NCI-H82 treated with DMSO at 0.1 percent for 48 hours (cell line): ENCODE measurements around the gene LHB.
"Not testable (repeated sequence)": the region's sequence is repeated elsewhere in the genome, so short reads cannot be mapped to it uniquely, and the experiment has no call there.

Experiments
- DNase-seq: peaks from one replicate; lab custom pipeline; 2025; ENCODE audit not compliant: unreplicated experiment; lab: John Stamatoyannopoulos, UW

Gene LHB

DNA sequence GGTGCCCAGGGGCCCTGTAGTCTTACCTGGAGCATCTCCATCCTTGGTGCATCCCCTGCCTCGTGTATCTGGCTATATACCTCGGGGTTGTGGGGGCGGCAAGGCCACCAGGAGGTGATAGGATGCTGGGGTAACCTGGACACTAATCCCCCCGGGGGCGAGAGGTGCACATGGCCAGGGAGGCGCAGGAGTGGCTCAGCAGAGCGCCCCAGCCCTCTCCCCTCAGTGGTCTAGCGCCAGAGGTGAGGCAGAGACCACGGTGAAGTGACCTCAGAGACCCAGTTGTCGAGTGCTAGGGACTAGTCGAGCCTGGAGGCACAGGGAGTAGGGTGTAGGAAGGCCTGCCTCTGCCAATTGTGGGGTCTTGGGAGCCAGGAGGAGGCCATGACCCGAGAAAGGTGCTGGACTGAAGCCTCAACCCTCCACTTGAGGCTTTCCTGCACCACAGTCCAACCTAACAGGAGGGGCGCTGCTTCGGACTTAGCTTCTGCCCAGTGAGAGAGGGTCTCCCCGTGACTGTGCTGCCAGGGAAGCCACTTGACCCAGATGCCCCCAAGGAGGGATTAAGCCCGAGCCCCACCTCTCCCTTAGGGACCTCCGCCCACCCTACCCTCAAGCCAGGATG is at the start of gene LHB:
LHB (minus strand) TSS at position 51 of the 625 bp plus-strand sequence; CDS start at position 41, 10 bp downstream.
- DNase-seq: no peak

GRCh38 chr19:49065905-49066512 is 49.1 kb upstream of the LHB start:
- DNase-seq: no peak

- DNase-seq: no peak
Measured at GRCh38 chr19:49064768-49065611, 48.1 kb upstream of the LHB start, which contains the start of gene NTF4. NTF4 (minus strand) TSS chr19:49064818; CDS start chr19:49061997, 2,821 bp downstream.

GRCh38 chr19:49064029-49064629 is 47.2 kb upstream of the LHB start:
- no peak for DNase-seq

- DNase-seq: no peak
Measured at GRCh38 chr19:49061445-49061844, 44.6 kb upstream of the LHB start.

- DNase-seq: no peak
Measured at GRCh38 chr19:49061000-49061399, 44.1 kb upstream of the LHB start.

GRCh38 chr19:49059053-49059452 is 42.2 kb upstream of the LHB start:
- DNase-seq: no peak

- DNase-seq: no peak
Measured at GRCh38 chr19:49058562-49058961, 41.7 kb upstream of the LHB start.

GRCh38 chr19:49057636-49058234 is 40.8 kb upstream of the LHB start, which contains the start of gene CGB7:
CGB7 (minus strand) TSS chr19:49057749; CDS start chr19:49055375, 2,374 bp downstream.
- DNase-seq: peak; percentile 74

DNA sequence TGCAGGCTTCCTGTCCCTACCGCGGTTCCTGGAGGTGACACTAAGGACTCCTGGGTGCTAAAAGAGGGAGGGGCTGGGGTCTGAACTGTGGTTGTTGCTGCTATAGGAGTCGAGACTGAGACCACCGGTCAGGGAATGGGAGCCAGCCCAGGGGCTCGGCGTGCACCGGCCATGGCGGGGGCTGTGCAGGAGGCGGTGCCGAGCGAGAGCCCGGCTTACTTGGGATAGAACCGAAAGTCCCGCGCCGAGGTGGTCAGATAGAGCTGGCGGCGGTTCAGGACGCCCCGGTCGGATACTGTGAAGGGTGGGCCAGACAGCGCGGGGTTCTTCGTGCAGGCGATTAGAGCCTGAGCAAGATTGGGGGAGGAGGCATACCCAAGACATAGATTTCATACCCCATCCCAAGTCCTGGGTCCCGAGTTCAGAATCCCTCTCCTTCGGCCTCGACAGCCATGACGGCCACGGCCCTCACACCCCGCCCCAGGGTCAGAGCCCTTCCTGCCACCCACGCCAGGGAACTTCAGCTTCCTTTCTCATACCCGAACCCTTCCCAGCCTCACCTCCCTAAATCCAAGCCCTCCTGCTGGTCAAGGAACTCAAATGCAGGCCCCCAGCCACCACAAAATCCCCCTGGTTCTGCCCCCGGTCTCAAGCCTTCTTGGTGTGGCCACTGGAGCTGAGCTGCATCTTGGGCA is 40.2 kb upstream of the LHB start:
- not testable (repeated sequence) for DNase-seq

DNA sequence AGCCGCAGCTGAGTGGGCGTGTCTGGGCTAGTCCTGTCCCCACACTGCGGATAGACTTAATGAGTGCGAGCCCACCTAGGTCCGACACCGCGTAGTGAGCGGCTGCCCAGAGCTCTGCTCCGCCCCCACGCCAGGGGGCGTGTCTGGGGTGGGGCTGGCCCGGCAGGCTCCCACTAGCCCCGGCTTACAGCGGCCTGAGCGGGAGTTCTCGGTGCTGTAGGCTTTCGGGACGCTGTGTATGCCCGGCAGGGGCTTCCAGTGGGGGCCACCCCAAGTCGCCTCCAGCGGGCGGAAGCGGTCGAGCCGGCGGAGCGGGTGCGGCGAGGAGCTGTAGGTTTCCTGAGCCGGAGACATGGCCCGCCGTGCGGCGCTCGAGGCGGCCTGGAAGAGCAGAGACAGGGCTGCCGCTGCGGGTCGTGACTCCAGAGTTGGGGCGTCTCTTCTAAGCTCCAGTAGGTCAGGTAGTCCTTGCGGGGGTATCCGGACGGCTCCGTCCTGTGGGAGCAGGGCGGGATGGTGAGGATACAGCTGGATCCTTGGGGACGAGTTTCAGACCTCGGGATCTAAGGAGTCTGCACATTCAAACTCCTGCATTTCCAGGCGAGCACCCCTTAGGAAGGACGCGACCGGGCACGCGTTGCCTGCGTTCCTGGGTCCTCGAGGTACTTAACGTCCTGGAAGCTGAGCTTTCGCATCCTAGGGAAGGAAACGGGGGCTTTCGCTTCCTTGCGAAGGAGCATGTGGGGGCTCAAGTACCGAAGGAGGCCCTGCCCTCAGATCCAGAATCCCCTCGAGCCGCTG is 39.4 kb upstream of the LHB start:
- peak; percentile 15 for DNase-seq

DNA sequence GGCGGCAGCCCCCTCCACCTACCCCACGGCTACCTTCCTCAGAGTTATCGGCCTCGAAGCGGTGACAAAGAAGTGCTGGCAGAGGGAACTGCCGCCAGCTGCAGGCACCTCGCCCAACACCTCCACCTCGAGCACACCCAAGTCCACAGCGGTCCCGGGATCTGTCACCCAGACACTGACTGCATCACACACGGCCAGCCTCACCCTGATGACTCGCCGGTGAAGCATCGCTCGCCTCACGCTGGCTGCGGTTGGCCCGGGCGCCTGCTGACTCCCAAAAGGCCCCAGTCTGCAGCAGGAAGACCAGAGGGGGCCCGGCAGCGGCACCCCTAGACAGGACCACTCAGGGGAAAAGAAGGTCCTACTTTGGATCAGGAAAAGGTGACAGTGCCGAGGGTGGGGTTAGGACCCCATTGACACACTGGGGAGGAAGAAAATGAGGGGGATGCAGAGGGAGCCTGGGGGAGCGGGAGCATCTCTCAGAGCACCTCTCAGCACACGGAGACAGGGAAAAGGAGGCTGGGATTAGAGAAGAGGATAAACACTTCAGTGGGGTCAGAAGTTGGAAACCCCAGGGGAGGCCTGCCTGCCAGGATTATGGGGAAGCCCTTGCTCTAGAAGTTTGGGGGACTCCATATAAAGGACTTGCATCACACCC is 33.6 kb upstream of the LHB start:
- DNase-seq: not testable (repeated sequence)

GRCh38 chr19:49049834-49050233 is 32.9 kb upstream of the LHB start:
- not testable (repeated sequence) for DNase-seq

GRCh38 chr19:49049011-49049410 is 32.1 kb upstream of the LHB start, which contains the start of gene CGB8:
CGB8 (minus strand) TSS chr19:49049111; CDS start chr19:49048739, 372 bp downstream.
- not testable (repeated sequence) for DNase-seq

DNA sequence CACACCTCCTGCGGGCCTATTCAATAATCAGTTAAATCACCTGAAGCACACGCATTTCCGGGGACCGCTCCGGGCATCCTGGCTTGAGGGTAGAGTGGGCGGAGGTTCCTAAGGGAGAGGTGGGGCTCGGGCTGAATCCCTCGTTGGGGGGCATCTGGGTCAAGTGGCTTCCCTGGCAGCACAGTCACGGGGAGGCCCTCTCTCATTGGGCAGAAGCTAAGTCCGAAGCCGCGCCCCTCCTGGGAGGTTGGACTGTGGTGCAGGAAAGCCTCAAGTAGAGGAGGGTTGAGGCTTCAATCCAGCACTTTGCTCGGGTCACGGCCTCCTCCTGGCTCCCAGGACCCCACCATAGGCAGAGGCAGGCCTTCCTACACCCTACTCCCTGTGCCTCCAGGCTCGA is 26.7 kb upstream of the LHB start, which contains the start of gene CGB5:
CGB5 (plus strand) TSS at position 301 of the 400 bp plus-strand sequence. CDS start 362 bp downstream, outside the sequence.
- not testable (repeated sequence) for DNase-seq

GRCh38 chr19:49042666-49043065 is 25.8 kb upstream of the LHB start:
- DNase-seq: not testable (repeated sequence)

DNA sequence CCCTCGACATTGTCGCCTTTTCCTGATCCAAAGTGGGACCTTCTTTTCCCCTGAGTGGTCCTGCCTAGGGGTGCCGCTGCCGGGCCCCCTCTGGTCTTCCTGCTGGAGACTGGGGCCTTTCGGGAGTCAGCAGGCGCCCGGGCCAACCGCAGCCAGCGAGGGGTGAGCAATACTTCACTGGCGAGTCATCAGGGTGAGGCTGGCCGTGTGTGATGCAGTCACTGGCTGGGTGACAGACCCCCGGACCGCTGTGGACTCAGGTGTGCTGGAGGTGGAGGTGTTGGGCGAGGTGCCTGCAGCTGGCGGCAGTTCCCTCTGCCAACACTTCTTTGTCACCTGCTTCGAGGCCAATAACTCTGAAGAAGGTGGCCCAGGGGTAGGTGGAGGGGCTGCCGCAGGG is 25.3 kb upstream of the LHB start:
- no peak for DNase-seq

DNA sequence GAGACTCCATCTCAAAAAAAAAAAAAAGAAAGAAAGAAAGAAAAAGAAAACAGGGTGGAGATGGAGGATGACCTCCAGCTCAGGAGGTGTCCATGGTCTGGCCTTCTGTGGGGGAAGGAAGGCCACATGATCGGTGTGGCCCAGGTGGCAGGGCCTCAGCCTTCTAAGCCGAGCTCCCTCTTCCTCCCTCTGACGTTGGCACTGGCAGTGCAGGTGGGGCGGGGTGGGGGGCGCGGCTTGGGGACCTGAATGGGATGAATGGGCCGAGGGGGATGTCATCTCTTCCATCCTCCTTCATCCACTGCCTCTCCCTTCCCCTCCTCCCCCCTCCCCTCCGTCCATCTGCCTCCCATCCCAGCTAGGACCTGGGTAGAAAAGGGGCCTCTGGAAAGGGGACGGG is 22.8 kb upstream of the LHB start:
- DNase-seq: not testable (repeated sequence)
